GM12878 (cell line): ENCODE data around the gene GTSE1. TPM values are rescaled to one million over a fixed set of nuclear protein-coding genes. Genes with fewer than 3 reads are reported as not detected.

Source experiments
- ATAC-seq: fragments of 200-7000 bp; cut with Tn5 transposase; 3 replicates; pipeline ENCODE4 v1.9.1; 2020; ENCODE audit warnings: mild to moderate bottlenecking, moderate library complexity
- BruUV-seq: library from RNA; stranded (reverse); fragments of 400-500 nt; replicated peaks from 2 replicates; lab custom pipeline; 2021; lab: Mats Ljungman, UMichigan
- CTCF ChIA-PET: fragments of 300-600 bp; sonication (Branson Sonifier 250); formaldehyde crosslinking; extraction: SDS; loops from one replicate; lab custom pipeline; 2021; ENCODE audit warnings: inconsistent platforms; lab: Yijun Ruan, JAX
- POLR2A ChIA-PET: fragments of 350-600 bp; formaldehyde crosslinking; extraction: SDS; loops from one replicate; lab custom pipeline; 2021; ENCODE audit warnings: inconsistent platforms; lab: Charles Lee
- RAD21 ChIA-PET: fragments of 300-600 bp; sonication (Branson Sonifier 250); formaldehyde crosslinking; loops from one replicate; lab custom pipeline; 2023; ENCODE audit warnings: antibody characterized with exemption; ENCODE audit not compliant: unreplicated experiment; lab: Charles Lee
- SMC1A ChIA-PET: fragments of 300-600 bp; sonication (Branson Sonifier 250); formaldehyde crosslinking; loops from one replicate; lab custom pipeline; 2023; ENCODE audit not compliant: unreplicated experiment, uncharacterized antibody; lab: Charles Lee
- DNase-seq: peaks from one replicate; pipeline ENCODE4 v3.0.0-alpha.2; 2011; ENCODE audit warnings: low read depth, low spot score
- FAIRE-seq: peaks from 3 replicates; lab custom pipeline; 2011; peaks lifted over from hg19 to GRCh38; lab: Jason Lieb, UNC
- H2AFZ ChIP-seq: 2 replicates; pipeline ENCODE4 v1.6.0; 2011; ENCODE audit warnings: low read depth, low read length, control low read depth; ENCODE audit not compliant: control insufficient read depth
- H3K27ac ChIP-seq: 2 replicates; pipeline ENCODE4 v1.5.1; 2011; ENCODE audit warnings: control low read depth; ENCODE audit not compliant: control insufficient read depth, insufficient read depth
- H3K27me3 ChIP-seq, 2 experiments: replicated peaks in 1 of 2; 2 replicates each; pipeline versions ENCODE4 v1.6.0 to v1.6.1; 2011; ENCODE audit warnings: low read length in 1 of 2; ENCODE audit not compliant: control insufficient read depth in 2 of 2, insufficient read depth in 2 of 2
- H3K36me3 ChIP-seq, 2 experiments: 2 replicates each; pipeline ENCODE4 v1.5.1; 2011; ENCODE audit warnings: low read length in 1 of 2; ENCODE audit not compliant: control insufficient read depth in 2 of 2, insufficient read depth in 2 of 2
- H3K4me1 ChIP-seq: 2 replicates; pipeline ENCODE4 v1.6.1; 2011; ENCODE audit warnings: mild to moderate bottlenecking, low read length, moderate library complexity, mixed read lengths; ENCODE audit not compliant: control insufficient read depth, insufficient read depth
- H3K4me2 ChIP-seq: 2 replicates; pipeline ENCODE4 v1.6.0; 2011; ENCODE audit warnings: control low read depth; ENCODE audit not compliant: control insufficient read depth, insufficient read depth
- H3K4me3 ChIP-seq: fragments of 200-600 bp; sonication (generic); 2 replicates; pipeline ENCODE4 v1.5.1; 2016
- H3K79me2 ChIP-seq: 2 replicates; pipeline ENCODE4 v1.6.0; 2011; ENCODE audit warnings: low read length; ENCODE audit not compliant: control insufficient read depth, insufficient read depth
- H3K9ac ChIP-seq: 2 replicates; pipeline ENCODE4 v1.8.0; 2011; ENCODE audit warnings: low read length, control low read depth, mixed read lengths; ENCODE audit not compliant: control insufficient read depth, insufficient read depth
- H3K9me3 ChIP-seq: replicated peaks from 3 replicates; pipeline ENCODE4 v1.5.1; 2011; ENCODE audit warnings: mild to moderate bottlenecking, low read length; ENCODE audit not compliant: control insufficient read depth, insufficient read depth
- H4K20me1 ChIP-seq: 2 replicates; pipeline ENCODE4 v1.6.0; 2011; ENCODE audit not compliant: control insufficient read depth, insufficient read depth
- CBX5 ChIP-seq: sonication (generic); IDR thresholded peaks from 2 replicates; pipeline ENCODE4 v1.6.1; 2016; ENCODE audit warnings: low read depth, moderate library complexity, mild to moderate bottlenecking, inconsistent platforms
- EGR1 ChIP-seq, 2 experiments: IDR thresholded peaks; 1 replicate in 1 of 2; 2 replicates in 1 of 2; pipeline ENCODE4 v1.6.1; 2011 to 2012; ENCODE audit warnings: low read depth in 2 of 2, low read length in 2 of 2, borderline replicate concordance in 1 of 2, mild to moderate bottlenecking in 1 of 2, moderate library complexity in 1 of 2
- HDAC2 ChIP-seq: fragments of 200-600 bp; sonication (generic); IDR thresholded peaks from 2 replicates; pipeline ENCODE4 v1.6.1; 2017
- NFIC ChIP-seq: IDR thresholded peaks from 2 replicates; pipeline ENCODE4 v1.6.1; 2012; ENCODE audit warnings: low read depth, mild to moderate bottlenecking, inconsistent platforms, low read length, moderate library complexity
- NFYA ChIP-seq: IDR thresholded peaks from 2 replicates; pipeline ENCODE4 v1.6.1; 2011; ENCODE audit warnings: low read depth, mild to moderate bottlenecking, low read length, improper control_type of control experiment, borderline replicate concordance
- NR2C2 ChIP-seq: IDR thresholded peaks from 2 replicates; pipeline ENCODE4 v1.6.1; 2011; ENCODE audit warnings: borderline replicate concordance, low read depth; ENCODE audit not compliant: control insufficient read depth, insufficient read length
- NRF1 ChIP-seq: conservative IDR thresholded peaks from 2 replicates; pipeline ENCODE4 v1.6.1; 2011; ENCODE audit warnings: mild to moderate bottlenecking, low read depth, low read length, improper control_type of control experiment
- PAX8 ChIP-seq: fragments of 450-650 bp; IDR thresholded peaks from 2 replicates; pipeline ENCODE4 v1.6.1; 2017; ENCODE audit warnings: mild to moderate bottlenecking, moderate library complexity
- PML ChIP-seq: IDR thresholded peaks from 2 replicates; pipeline ENCODE4 v1.6.1; 2012; ENCODE audit warnings: low read length, inconsistent platforms
- RELB ChIP-seq: fragments of 450-650 bp; IDR thresholded peaks from 2 replicates; pipeline ENCODE4 v1.6.1; 2017; ENCODE audit warnings: low read depth, mild to moderate bottlenecking, moderate library complexity
- SRF ChIP-seq, 2 experiments: IDR thresholded peaks; 2 replicates each; pipeline ENCODE4 v1.6.1; 2011; ENCODE audit warnings: low read depth in 2 of 2, low read length in 2 of 2, mild to moderate bottlenecking in 1 of 2, moderate library complexity in 1 of 2
- TCF7 ChIP-seq: IDR thresholded peaks from 2 replicates; pipeline ENCODE4 v1.6.1; 2014; ENCODE audit warnings: antibody characterized with exemption, borderline replicate concordance
- ZBTB40 ChIP-seq: fragments of 450-650 bp; IDR thresholded peaks from 2 replicates; pipeline ENCODE4 v1.6.1; 2016; ENCODE audit warnings: mild to moderate bottlenecking, moderate library complexity, borderline replicate concordance
- ZNF592 ChIP-seq: fragments of 450-650 bp; IDR thresholded peaks from 2 replicates; pipeline ENCODE4 v1.6.1; 2017; ENCODE audit warnings: mild to moderate bottlenecking, moderate library complexity
- WGBS: methylation state at CpG from one replicate; pipeline ENCODE4 v1.1.6; 2016; ENCODE audit warnings: low lambda C conversion rate; ENCODE audit not compliant: insufficient replicate concordance, insufficient coverage; ENCODE audit errors: missing lambda C conversion rate; 5-methylcytosine and 5-hydroxymethylcytosine counted together
- in situ Hi-C: fragments of 300-500 bp; cut with MboI; formaldehyde crosslinking; loops from 9 replicates; pipeline ENCODE4 v1.14.3; 2018; ENCODE audit warnings: mixed read lengths
- intact Hi-C: fragments of 100-400 bp; cut with micrococcal nuclease; formaldehyde crosslinking; loops from one replicate; pipeline ENCODE4 v1.14.2; 2022; ENCODE audit not compliant: unreplicated experiment
- polyA plus RNA-seq, 11 experiments: library from polyadenylated mRNA; depleted of rRNA in 4 of 11; unstranded in 6 of 11; stranded (reverse) in 5 of 11; fragments of >200 nt; fragmentation: Nextera tagmentation in 4 of 11; fragmentation: Illumina TruSeq in 1 of 11; extraction: Ambion mirVana in 4 of 11; extraction: Trizol in 1 of 11; gene quantifications; 1 replicate in 1 of 11; 2 replicates in 10 of 11; pipeline versions ENCODE4 v1.2.1 to v1.2.3, GENCODE V29; 2011 to 2016; ENCODE audit warnings: inconsistent platforms in 2 of 11, missing spikeins in 2 of 11, low read depth in 1 of 11
- total RNA-seq, 4 experiments: library from RNA; depleted of rRNA in 3 of 4; stranded (reverse); fragments of >200 nt in 3 of 4; fragmentation: Illumina TruSeq in 1 of 4; extraction: Trizol in 1 of 4; gene quantifications; 2 replicates each; pipeline versions ENCODE4 v1.2.1 to v1.2.3, GENCODE V29; 2013 to 2021

The GTSE1 gene
- total and polyA plus RNA-seq, 10 of the 15 experiments (the other 5 are each of a cell fraction or from before 2014, with no cell fraction given), result 6.6 to 46.2 (median 32.3) TPM

GRCh38 chr22:46312056-46312455, 15.4 kb downstream of the GTSE1 start:
- POLR2A ChIA-PET, result no interaction called here
- H3K27me3 ChIP-seq, result no peaks in the 10 kb centered on the region
- intact Hi-C loops (loop anchor here (10.0 kb wide), 1 partner anchor 317 kb away; no protein-coding TSS in a partner anchor), in situ Hi-C loops (loop anchor here (5.0 kb wide), 2 partner anchors 190 to 300 kb away; no protein-coding TSS in a partner anchor)
- DNase-seq, result no peak
- CTCF ChIA-PET, result interaction anchor here (1.1 to 1.8 kb wide), 5 partner anchors 15 to 299 kb away, joined by 3 to 8 read pairs (median 4); partner anchors contain the start of gene GTSE1
- no peaks in the 10 kb centered on the region for H4K20me1 ChIP-seq
- no peak overlapping the region for H3K4me2 ChIP-seq
- H2AFZ ChIP-seq, result no peak overlapping the region
- 96% methylated on average over 8 of the region's 8 CpGs for WGBS
- RAD21 ChIA-PET, result interaction anchor here (1.9 kb wide), 1 partner anchor 190 kb away, joined by 5 read pairs; no protein-coding TSS in a partner anchor
- H3K9me3 ChIP-seq, result no peaks in the 10 kb centered on the region
- no peak overlapping the region for H3K9ac ChIP-seq
- no peak for ATAC-seq
- SMC1A ChIA-PET, result interaction anchor here (1.5 kb wide), 1 partner anchor 190 kb away, joined by 4 read pairs; no protein-coding TSS in a partner anchor
- peaks cover 23 to 24% of the 10 kb centered on the region in 2 experiments for H3K36me3 ChIP-seq
- no peak overlapping the region for H3K27ac ChIP-seq
- FAIRE-seq, result no peak
- BruUV-seq, result no TSS peak
- H3K4me1 ChIP-seq, result no peaks in the 10 kb centered on the region
- no peaks in the 10 kb centered on the region; the same call in none of the 2 replicates for H3K79me2 ChIP-seq
- H3K4me3 ChIP-seq, result no peak overlapping the region
- TF ChIP-seq SRF (IDR thresholded peaks at IDR 0.05; ENCODE audit: low read depth in 2 of 2, low read length in 2 of 2) (no peak), NFYA (no peak), EGR1 (IDR thresholded peaks at IDR 0.05; ENCODE audit: borderline replicate concordance in 1 of 2, low read depth in 2 of 2, low read length in 2 of 2) (no peak), RELB (no peak), TCF7 (no peak), CBX5 (no peak), PML (no peak), NR2C2 (no peak), ZBTB40 (no peak), NFIC (no peak), ZNF592 (no peak), HDAC2 (no peak), NRF1 (no peak), PAX8 (no peak)
